Esophagus squamous epithelium (tissue), 5 donors: ENCODE results near the gene WDR87. TPM values are rescaled to one million over a fixed set of nuclear protein-coding genes. Genes with fewer than 3 reads are reported as not detected.

Source experiments
- DNase-seq: peaks from one replicate; lab custom pipeline; 2025; lab: John Stamatoyannopoulos, UW
- H3K27ac ChIP-seq, 4 donors: fragments of 200-600 bp; sonication (generic); one replicate each; pipeline ENCODE4 v1.5.1; 2016 to 2019; ENCODE audit warnings: mild to moderate bottlenecking in 1 of 4
- H3K27me3 ChIP-seq, 4 donors: fragments of 200-600 bp; sonication (generic); 1 replicate in 3 of 4; 2 replicates in 1 of 4; pipeline versions ENCODE4 v1.5.1 to v1.6.0; 2017 to 2021; ENCODE audit warnings: antibody characterized with exemption in 1 of 4
- H3K36me3 ChIP-seq, 3 donors: fragments of 200-600 bp; sonication (generic); one replicate each; pipeline ENCODE4 v1.5.1; 2016 to 2019
- H3K4me1 ChIP-seq, 3 donors: fragments of 200-600 bp; sonication (generic); one replicate each; pipeline ENCODE4 v1.5.1; 2017 to 2019
- H3K4me3 ChIP-seq, 4 donors: fragments of 200-600 bp; sonication (generic); 1 replicate in 3 of 4; 2 replicates in 1 of 4; pipeline ENCODE4 v1.5.1; 2016 to 2019; ENCODE audit warnings: mild to moderate bottlenecking in 2 of 4, moderate library complexity in 1 of 4
- H3K9me3 ChIP-seq, 3 donors: fragments of 200-600 bp; sonication (generic); one replicate each; pipeline ENCODE4 v1.5.1; 2016 to 2019
- CTCF ChIP-seq, 6 experiments: fragments of 450-650 bp in 4 of 6; fragments of 200-600 bp in 2 of 6; sonication (generic) in 2 of 6; IDR thresholded peaks; one replicate each; pipeline ENCODE4 v1.5.1; 2016 to 2019; ENCODE audit warnings: antibody characterized with exemption in 6 of 6, mild to moderate bottlenecking in 4 of 6, moderate library complexity in 4 of 6
- POLR2A ChIP-seq, 4 donors: fragments of 450-650 bp; IDR thresholded peaks; one replicate each; pipeline ENCODE4 v1.6.1; 2017; ENCODE audit warnings: antibody characterized with exemption in 4 of 4, mild to moderate bottlenecking in 4 of 4, moderate library complexity in 3 of 4
- WGBS, 2 donors: methylation state at CpG; one replicate each; pipeline ENCODE4 v1.1.5; 2018; 5-methylcytosine and 5-hydroxymethylcytosine counted together
- intact Hi-C: fragments of 100-400 bp; cut with DNase I; formaldehyde crosslinking; loops from one replicate; pipeline ENCODE4 v1.15.0; 2022
- total RNA-seq, 4 donors: library from RNA; depleted of rRNA; stranded (reverse); fragments of >200 nt; gene quantifications; one replicate each; pipeline ENCODE4 v1.1.0, GENCODE V29; 2016
- donor health status: DM: yes; HTN: yes; CAD: no.

The WDR87 gene
- total RNA-seq, 4 donors from 2014 or later, result not detected

DNA sequence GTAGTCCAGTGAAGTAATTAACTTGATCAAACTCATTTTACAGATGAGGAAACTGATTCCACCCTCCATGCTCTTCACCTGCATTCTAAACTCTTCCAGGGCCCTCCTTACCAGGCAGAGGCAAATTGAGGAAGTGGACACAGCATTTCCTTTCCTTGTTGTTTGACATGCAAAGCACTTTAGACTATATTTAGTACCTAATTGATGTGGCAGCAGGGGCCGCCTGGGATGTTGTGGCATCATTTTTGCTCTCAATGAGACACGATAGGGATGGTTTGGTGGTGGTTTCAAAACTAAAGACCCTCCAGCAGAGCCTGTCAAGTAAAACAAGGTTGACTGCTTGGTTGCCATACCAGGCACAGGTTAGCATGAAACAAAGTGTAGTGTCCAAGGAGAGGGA is 8.5 kb upstream of the WDR87 start:
- Histone ChIP-seq H3K36me3 (no peaks in the 10 kb centered on the region), H3K4me3 (no peak overlapping the region), H3K27ac (no peak overlapping the region), H3K9me3 (no peaks in the 10 kb centered on the region), H3K4me1 (peaks cover 0 to 10% (median 0%) of the 10 kb centered on the region in 3 donors), H3K27me3 (no peaks in the 10 kb centered on the region)
- DNase-seq, result no peak
- 61% methylated on average over 2 of the region's 2 CpGs for whole genome bisulfite sequencing, 2 donors
- TF ChIP-seq POLR2A (IDR thresholded peaks at IDR 0.05) (no peak), CTCF (IDR thresholded peaks at IDR 0.05) (no peak)
- intact Hi-C loops, result no loop called here

GRCh38 chr19:37909661-37910199 is 3.3 kb upstream of the WDR87 start:
- no peak for DNase-seq
- no peak overlapping the region for H3K27ac ChIP-seq
- no peaks in the 10 kb centered on the region for H3K36me3 ChIP-seq
- TF ChIP-seq POLR2A (IDR thresholded peaks at IDR 0.05) (no peak), CTCF (IDR thresholded peaks at IDR 0.05) (no peak)
- H3K4me3 ChIP-seq, result no peak overlapping the region
- H3K4me1 ChIP-seq, result peaks cover 6 to 33% (median 14%) of the 10 kb centered on the region in 3 donors
- WGBS, 2 donors, result 65 to 78% methylated on average over 6 of the region's 6 CpGs
- intact Hi-C loops, result loop anchor here (5.0 kb wide), 1 partner anchor 183 kb away; no protein-coding TSS in a partner anchor
- no peaks in the 10 kb centered on the region for H3K27me3 ChIP-seq
- no peaks in the 10 kb centered on the region for H3K9me3 ChIP-seq

DNA sequence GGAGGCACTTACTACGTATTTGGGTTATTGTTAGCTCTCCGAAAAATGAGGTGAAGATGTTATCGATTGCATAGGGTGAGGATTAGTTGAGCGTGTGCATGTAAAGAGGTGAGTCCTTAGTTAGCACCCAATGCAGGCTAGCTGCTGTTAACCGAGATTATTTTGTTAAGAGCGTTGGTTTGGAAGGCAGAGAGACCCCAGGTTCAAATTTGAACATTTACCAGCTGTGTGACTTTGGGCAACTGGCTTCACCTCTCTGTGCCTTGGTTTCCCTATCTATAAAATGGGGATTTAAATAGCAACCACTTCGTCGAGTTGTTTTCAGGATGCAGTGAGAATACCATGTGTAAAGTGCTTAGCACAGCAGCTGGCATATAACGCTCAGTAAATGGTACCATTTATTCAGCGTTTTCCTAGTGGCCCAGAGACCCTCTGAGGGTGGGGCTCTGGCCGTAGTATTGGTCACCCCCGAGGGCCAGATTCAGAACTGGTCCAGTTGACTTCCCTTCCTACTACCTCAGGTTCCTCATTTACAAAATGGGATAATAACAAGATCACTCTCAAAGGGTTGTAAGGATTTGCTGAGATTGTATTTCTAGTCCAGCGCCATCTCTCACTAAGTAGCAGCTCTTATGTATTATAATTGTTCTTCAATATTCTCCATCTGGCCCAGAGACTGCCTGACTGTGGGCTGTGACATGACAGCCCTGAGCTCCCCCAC is 1.5 kb upstream of the WDR87 start:
- intact Hi-C loops, result loop anchor here (5.0 kb wide), 1 partner anchor 184 kb away; no protein-coding TSS in a partner anchor

GRCh38 chr19:37906869-37907734 is 708 bp upstream of the WDR87 start, which contains the start of gene SIPA1L3:
Gene SIPA1L3, plus strand, starts transcription at chr19:37907208. Its CDS starts 174,358 bp downstream, at chr19:38081566.
- intact Hi-C loops, result loop anchor here (5.0 kb wide), 1 partner anchor 185 kb away; no protein-coding TSS in a partner anchor
- H3K4me3 ChIP-seq, result peak within 1 kb of the TSS; percentile 85 to 98 (median 93)
- H3K4me1 ChIP-seq, result peaks cover 6 to 33% (median 14%) of the 10 kb centered on the region in 3 donors
- TF ChIP-seq CTCF (IDR thresholded peaks at IDR 0.05), result peak in 4 of 6 experiments; percentile 4 to 38 (median 8)
- TF ChIP-seq POLR2A (IDR thresholded peaks at IDR 0.05), result peak in 3 of 4 donors; percentile 18 to 64 (median 26)
- no peaks in the 10 kb centered on the region for H3K9me3 ChIP-seq
- H3K36me3 ChIP-seq, result no peaks in the 10 kb centered on the region
- WGBS, 2 donors, result 0% methylated on average over 8 to 14 of the region's 95 CpGs
- H3K27me3 ChIP-seq, result no peaks in the 10 kb centered on the region
- DNase-seq, result peak; percentile 85
- H3K27ac ChIP-seq, result peak within 1 kb of the TSS; percentile 75 to 84 (median 80)

More for the DNA sequence above, 1.5 kb upstream of the WDR87 start:
- no peak for TF ChIP-seq POLR2A (IDR thresholded peaks at IDR 0.05)
- no peak for TF ChIP-seq CTCF (IDR thresholded peaks at IDR 0.05)
- peak overlapping the region in 3 of 4 donors; percentile 76 to 84 (median 83) for H3K27ac ChIP-seq
- no peak for DNase-seq
- H3K36me3 ChIP-seq, result no peaks in the 10 kb centered on the region
- WGBS, 2 donors, result 21 to 22% methylated on average over 13 of the region's 13 CpGs
- peaks cover 6 to 33% (median 14%) of the 10 kb centered on the region in 3 donors for H3K4me1 ChIP-seq
- H3K27me3 ChIP-seq, result no peaks in the 10 kb centered on the region
- peak overlapping the region; percentile 85 to 98 (median 93) for H3K4me3 ChIP-seq
- H3K9me3 ChIP-seq, result no peaks in the 10 kb centered on the region
